ENCODE data around the gene SLC7A6OS. TPM values are rescaled to one million over a fixed set of nuclear protein-coding genes. Genes with fewer than 3 reads are reported as not detected.

The SLC7A6OS gene
- total and polyA plus RNA-seq, 2 experiments from 2014 or later: 16.4 to 17.9 TPM

- no peaks in the 10 kb centered on the region for H3K9me2 ChIP-seq (ENCODE audit: insufficient read depth)
- H3K79me2 ChIP-seq (replicated peaks; ENCODE audit: insufficient read depth): no peaks in the 10 kb centered on the region
- DNase-seq (ENCODE audit: low spot score): no peak
- Mint-ChIP-seq H3K27ac (no peak overlapping the region), H3K4me1 (no peaks in the 10 kb centered on the region), H3K9me3 (no peaks in the 10 kb centered on the region; the same call in 2 of the 3 replicates), H3K27me3 (ENCODE audit: insufficient read depth, low read depth, poor library complexity) (no peaks in the 10 kb centered on the region), H3K36me3 (ENCODE audit: low read depth) (peaks cover 27% of the 10 kb centered on the region), H3K4me3 (no peak overlapping the region)
- H3K4me1 ChIP-seq (ENCODE audit: insufficient read depth): no peaks in the 10 kb centered on the region
- no peak overlapping the region for H3K4me3 ChIP-seq
- H3K27ac ChIP-seq (ENCODE audit: low read depth): no peak overlapping the region
- no peak overlapping the region for H2AFZ ChIP-seq
- H3K36me3 ChIP-seq (ENCODE audit: insufficient read depth): no peaks in the 10 kb centered on the region
- TF ChIP-seq, protein P1, sequence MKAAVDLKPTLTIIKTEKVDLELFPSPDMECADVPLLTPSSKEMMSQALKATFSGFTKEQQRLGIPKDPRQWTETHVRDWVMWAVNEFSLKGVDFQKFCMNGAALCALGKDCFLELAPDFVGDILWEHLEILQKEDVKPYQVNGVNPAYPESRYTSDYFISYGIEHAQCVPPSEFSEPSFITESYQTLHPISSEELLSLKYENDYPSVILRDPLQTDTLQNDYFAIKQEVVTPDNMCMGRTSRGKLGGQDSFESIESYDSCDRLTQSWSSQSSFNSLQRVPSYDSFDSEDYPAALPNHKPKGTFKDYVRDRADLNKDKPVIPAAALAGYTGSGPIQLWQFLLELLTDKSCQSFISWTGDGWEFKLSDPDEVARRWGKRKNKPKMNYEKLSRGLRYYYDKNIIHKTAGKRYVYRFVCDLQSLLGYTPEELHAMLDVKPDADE (IDR thresholded peaks at IDR 0.05): no peak
- TF ChIP-seq, protein P2, sequence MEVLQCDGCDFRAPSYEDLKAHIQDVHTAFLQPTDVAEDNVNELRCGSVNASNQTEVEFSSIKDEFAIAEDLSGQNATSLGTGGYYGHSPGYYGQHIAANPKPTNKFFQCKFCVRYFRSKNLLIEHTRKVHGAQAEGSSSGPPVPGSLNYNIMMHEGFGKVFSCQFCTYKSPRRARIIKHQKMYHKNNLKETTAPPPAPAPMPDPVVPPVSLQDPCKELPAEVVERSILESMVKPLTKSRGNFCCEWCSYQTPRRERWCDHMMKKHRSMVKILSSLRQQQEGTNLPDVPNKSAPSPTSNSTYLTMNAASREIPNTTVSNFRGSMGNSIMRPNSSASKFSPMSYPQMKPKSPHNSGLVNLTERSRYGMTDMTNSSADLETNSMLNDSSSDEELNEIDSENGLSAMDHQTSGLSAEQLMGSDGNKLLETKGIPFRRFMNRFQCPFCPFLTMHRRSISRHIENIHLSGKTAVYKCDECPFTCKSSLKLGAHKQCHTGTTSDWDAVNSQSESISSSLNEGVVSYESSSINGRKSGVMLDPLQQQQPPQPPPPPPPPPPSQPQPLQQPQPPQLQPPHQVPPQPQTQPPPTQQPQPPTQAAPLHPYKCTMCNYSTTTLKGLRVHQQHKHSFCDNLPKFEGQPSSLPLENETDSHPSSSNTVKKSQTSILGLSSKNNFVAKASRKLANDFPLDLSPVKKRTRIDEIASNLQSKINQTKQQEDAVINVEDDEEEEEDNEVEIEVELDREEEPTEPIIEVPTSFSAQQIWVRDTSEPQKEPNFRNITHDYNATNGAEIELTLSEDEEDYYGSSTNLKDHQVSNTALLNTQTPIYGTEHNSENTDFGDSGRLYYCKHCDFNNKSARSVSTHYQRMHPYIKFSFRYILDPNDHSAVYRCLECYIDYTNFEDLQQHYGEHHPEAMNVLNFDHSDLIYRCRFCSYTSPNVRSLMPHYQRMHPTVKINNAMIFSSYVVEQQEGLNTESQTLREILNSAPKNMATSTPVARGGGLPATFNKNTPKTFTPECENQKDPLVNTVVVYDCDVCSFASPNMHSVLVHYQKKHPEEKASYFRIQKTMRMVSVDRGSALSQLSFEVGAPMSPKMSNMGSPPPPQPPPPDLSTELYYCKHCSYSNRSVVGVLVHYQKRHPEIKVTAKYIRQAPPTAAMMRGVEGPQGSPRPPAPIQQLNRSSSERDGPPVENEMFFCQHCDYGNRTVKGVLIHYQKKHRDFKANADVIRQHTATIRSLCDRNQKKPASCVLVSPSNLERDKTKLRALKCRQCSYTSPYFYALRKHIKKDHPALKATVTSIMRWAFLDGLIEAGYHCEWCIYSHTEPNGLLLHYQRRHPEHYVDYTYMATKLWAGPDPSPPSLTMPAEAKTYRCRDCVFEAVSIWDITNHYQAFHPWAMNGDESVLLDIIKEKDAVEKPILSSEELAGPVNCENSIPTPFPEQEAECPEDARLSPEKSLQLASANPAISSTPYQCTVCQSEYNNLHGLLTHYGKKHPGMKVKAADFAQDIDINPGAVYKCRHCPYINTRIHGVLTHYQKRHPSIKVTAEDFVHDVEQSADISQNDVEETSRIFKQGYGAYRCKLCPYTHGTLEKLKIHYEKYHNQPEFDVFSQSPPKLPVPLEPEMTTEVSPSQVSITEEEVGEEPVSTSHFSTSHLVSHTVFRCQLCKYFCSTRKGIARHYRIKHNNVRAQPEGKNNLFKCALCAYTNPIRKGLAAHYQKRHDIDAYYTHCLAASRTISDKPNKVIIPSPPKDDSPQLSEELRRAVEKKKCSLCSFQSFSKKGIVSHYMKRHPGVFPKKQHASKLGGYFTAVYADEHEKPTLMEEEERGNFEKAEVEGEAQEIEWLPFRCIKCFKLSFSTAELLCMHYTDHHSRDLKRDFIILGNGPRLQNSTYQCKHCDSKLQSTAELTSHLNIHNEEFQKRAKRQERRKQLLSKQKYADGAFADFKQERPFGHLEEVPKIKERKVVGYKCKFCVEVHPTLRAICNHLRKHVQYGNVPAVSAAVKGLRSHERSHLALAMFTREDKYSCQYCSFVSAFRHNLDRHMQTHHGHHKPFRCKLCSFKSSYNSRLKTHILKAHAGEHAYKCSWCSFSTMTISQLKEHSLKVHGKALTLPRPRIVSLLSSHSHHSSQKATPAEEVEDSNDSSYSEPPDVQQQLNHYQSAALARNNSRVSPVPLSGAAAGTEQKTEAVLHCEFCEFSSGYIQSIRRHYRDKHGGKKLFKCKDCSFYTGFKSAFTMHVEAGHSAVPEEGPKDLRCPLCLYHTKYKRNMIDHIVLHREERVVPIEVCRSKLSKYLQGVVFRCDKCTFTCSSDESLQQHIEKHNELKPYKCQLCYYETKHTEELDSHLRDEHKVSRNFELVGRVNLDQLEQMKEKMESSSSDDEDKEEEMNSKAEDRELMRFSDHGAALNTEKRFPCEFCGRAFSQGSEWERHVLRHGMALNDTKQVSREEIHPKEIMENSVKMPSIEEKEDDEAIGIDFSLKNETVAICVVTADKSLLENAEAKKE (CRISPR knock-in tag; IDR thresholded peaks at IDR 0.05): no peak
- TF ChIP-seq JUNB (IDR thresholded peaks at IDR 0.05; ENCODE audit: unreplicated experiment) (no peak), ZNF331 (CRISPR knock-in tag; IDR thresholded peaks at IDR 0.05; ENCODE audit: low read depth) (no peak), POLR2AphosphoS5 (IDR thresholded peaks at IDR 0.05; ENCODE audit: low read depth) (no peak), ZNF114 (CRISPR knock-in tag; IDR thresholded peaks at IDR 0.05) (no peak), CREB1 (CRISPR knock-in tag; IDR thresholded peaks at IDR 0.05; ENCODE audit: low read depth) (no peak), EZH2 (IDR thresholded peaks at IDR 0.05; ENCODE audit: low read depth, unreplicated experiment) (no peak), STAT1 (IDR thresholded peaks at IDR 0.05; ENCODE audit: unreplicated experiment) (no peak), NANOG (IDR thresholded peaks at IDR 0.05; ENCODE audit: borderline replicate concordance) (no peak), EZH2phosphoT487 (IDR thresholded peaks at IDR 0.05; ENCODE audit: unreplicated experiment) (no peak)
- TF ChIP-seq, protein P3, sequence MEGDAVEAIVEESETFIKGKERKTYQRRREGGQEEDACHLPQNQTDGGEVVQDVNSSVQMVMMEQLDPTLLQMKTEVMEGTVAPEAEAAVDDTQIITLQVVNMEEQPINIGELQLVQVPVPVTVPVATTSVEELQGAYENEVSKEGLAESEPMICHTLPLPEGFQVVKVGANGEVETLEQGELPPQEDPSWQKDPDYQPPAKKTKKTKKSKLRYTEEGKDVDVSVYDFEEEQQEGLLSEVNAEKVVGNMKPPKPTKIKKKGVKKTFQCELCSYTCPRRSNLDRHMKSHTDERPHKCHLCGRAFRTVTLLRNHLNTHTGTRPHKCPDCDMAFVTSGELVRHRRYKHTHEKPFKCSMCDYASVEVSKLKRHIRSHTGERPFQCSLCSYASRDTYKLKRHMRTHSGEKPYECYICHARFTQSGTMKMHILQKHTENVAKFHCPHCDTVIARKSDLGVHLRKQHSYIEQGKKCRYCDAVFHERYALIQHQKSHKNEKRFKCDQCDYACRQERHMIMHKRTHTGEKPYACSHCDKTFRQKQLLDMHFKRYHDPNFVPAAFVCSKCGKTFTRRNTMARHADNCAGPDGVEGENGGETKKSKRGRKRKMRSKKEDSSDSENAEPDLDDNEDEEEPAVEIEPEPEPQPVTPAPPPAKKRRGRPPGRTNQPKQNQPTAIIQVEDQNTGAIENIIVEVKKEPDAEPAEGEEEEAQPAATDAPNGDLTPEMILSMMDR (conservative IDR thresholded peaks at IDR 0.05; ENCODE audit: low read depth in 2 of 2): no peak
- TF ChIP-seq, protein P4, sequence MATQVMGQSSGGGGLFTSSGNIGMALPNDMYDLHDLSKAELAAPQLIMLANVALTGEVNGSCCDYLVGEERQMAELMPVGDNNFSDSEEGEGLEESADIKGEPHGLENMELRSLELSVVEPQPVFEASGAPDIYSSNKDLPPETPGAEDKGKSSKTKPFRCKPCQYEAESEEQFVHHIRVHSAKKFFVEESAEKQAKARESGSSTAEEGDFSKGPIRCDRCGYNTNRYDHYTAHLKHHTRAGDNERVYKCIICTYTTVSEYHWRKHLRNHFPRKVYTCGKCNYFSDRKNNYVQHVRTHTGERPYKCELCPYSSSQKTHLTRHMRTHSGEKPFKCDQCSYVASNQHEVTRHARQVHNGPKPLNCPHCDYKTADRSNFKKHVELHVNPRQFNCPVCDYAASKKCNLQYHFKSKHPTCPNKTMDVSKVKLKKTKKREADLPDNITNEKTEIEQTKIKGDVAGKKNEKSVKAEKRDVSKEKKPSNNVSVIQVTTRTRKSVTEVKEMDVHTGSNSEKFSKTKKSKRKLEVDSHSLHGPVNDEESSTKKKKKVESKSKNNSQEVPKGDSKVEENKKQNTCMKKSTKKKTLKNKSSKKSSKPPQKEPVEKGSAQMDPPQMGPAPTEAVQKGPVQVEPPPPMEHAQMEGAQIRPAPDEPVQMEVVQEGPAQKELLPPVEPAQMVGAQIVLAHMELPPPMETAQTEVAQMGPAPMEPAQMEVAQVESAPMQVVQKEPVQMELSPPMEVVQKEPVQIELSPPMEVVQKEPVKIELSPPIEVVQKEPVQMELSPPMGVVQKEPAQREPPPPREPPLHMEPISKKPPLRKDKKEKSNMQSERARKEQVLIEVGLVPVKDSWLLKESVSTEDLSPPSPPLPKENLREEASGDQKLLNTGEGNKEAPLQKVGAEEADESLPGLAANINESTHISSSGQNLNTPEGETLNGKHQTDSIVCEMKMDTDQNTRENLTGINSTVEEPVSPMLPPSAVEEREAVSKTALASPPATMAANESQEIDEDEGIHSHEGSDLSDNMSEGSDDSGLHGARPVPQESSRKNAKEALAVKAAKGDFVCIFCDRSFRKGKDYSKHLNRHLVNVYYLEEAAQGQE (IDR thresholded peaks at IDR 0.05; ENCODE audit: unreplicated experiment): no peak
- peaks cover 5% of the 10 kb centered on the region; the same call in 1 of the 2 replicates for H3F3A ChIP-seq (replicated peaks; ENCODE audit: low read depth)
- H3K4me2 ChIP-seq: no peak overlapping the region
- peaks cover 6% of the 10 kb centered on the region; the same call in 1 of the 2 replicates for H4K20me1 ChIP-seq (replicated peaks; ENCODE audit: insufficient read depth)
- no peak for ATAC-seq
- H3K27me3 ChIP-seq (ENCODE audit: insufficient read depth): no peaks in the 10 kb centered on the region
Observed at GRCh38 chr16:68282064-68282452, 28.7 kb downstream of the SLC7A6OS start.
